ENCODE measurements around the gene SAMD11. TPM values are rescaled to one million over a fixed set of nuclear protein-coding genes. Genes with fewer than 3 reads are reported as not detected.

SAMD11 gene
- total and polyA plus RNA-seq, 2 of the 8 experiments (the other 6 are each of a cell fraction or from before 2014, with no cell fraction given), result 0.18 to 0.30 TPM

DNA sequence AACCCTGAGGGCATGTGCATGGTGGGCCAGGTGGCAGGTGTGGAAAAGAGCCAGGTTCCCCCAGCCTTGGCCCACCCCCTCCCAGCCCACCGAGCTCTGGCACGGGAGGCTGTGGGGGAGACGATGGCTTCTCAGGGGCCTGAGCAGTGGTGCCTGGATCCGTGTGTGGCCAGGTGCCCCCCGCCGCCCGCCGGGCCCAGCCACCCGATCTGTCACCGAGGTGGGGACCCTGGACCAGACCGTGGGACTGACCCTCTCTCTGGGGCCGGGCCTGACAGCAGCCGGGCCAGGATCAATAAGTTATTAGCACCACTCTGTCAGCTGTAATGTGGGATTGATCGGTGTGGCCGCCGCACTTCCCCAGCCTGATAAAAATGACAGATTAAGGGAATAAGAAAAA is 13.8 kb downstream of the SAMD11 start:
- H4K20me1 ChIP-seq (replicated peaks in 1 of 2; ENCODE audit: control insufficient read depth in 1 of 2, insufficient read depth in 2 of 2, low read length in 2 of 2), result peaks cover 10 to 28% of the 10 kb centered on the region in 2 experiments
- POLR2A ChIA-PET (ENCODE audit: partially characterized antibody), result interaction anchor here (0.9 to 9.5 kb wide), 3 partner anchors 9 to 18 kb away, joined by 3 to 65 read pairs (median 14); partner anchors contain the start of gene NOC2L

More for the DNA sequence above, 13.8 kb downstream of the SAMD11 start:
- DNase-seq (ENCODE audit: low read depth in 1 of 2, low spot score in 2 of 2) (no peak), FAIRE-seq (no peak)
- H3K4me1 ChIP-seq (replicated peaks in 1 of 4; ENCODE audit: control insufficient read depth in 3 of 4, insufficient read depth in 4 of 4, low read length in 3 of 4), result peaks cover 2 to 38% (median 25%) of the 10 kb centered on the region in 4 experiments
- no peak overlapping the region for H3K23ac ChIP-seq (ENCODE audit: insufficient read length)
- no peak overlapping the region for H4K91ac ChIP-seq (replicated peaks; ENCODE audit: insufficient read length, low read length)
- no peak overlapping the region for H2BK5ac ChIP-seq (ENCODE audit: low read depth, low read length)
- H3K56ac ChIP-seq (replicated peaks; ENCODE audit: insufficient read length, low read depth, low read length), result no peak overlapping the region
- no peaks in the 10 kb centered on the region for H3K9me3 ChIP-seq (ENCODE audit: insufficient read depth in 2 of 2, low read depth in 1 of 2, low read length in 1 of 2)
- H2BK20ac ChIP-seq (ENCODE audit: low read length), result no peak overlapping the region
- no peak overlapping the region for H4K8ac ChIP-seq (ENCODE audit: extremely low read depth, insufficient read depth, low read length)
- H3K4me2 ChIP-seq (ENCODE audit: insufficient read depth in 1 of 2, low read depth in 2 of 2, low read length in 2 of 2), result no peak overlapping the region
- CTCF ChIA-PET (ENCODE audit: partially characterized antibody), result interaction anchor here (0.8 to 5.3 kb wide), 10 partner anchors 8 to 96 kb away, joined by 3 to 45 read pairs (median 6); partner anchors contain the start of genes PERM1 and PLEKHN1
- peaks cover 77 to 86% (median 84%) of the 10 kb centered on the region in 4 experiments for H3K27me3 ChIP-seq (replicated peaks in 1 of 4; ENCODE audit: control insufficient read depth in 3 of 4, extremely low read depth in 1 of 4, insufficient read depth in 3 of 4, low read length in 3 of 4)
- H2BK120ac ChIP-seq (replicated peaks; ENCODE audit: low read depth, low read length), result no peak overlapping the region
- no peak overlapping the region for H2AK5ac ChIP-seq (ENCODE audit: low read depth, low read length)
- no peak overlapping the region for H3K18ac ChIP-seq (ENCODE audit: extremely low read depth, low read length)
- H3K4ac ChIP-seq (replicated peaks; ENCODE audit: insufficient read length, low read depth, low read length), result no peak overlapping the region
- no peaks in the 10 kb centered on the region for H3K79me2 ChIP-seq (ENCODE audit: control insufficient read depth in 1 of 2, insufficient read depth in 2 of 2, low read length in 2 of 2)
- no peak overlapping the region for H2BK15ac ChIP-seq (ENCODE audit: low read length)
- no peak overlapping the region for H3K14ac ChIP-seq (ENCODE audit: insufficient read length)
- no peak overlapping the region for H3K4me3 ChIP-seq (ENCODE audit: extremely low read depth in 1 of 4, insufficient read depth in 2 of 4, low read depth in 3 of 4, low read length in 4 of 4)
- no peak overlapping the region for H3K9ac ChIP-seq (replicated peaks in 1 of 4; ENCODE audit: extremely low read depth in 1 of 4, low read depth in 3 of 4, low read length in 3 of 4)
- TF ChIP-seq POLR2AphosphoS5 (IDR thresholded peaks at IDR 0.05; ENCODE audit: low read depth, low read length), result no peak
- no peak for TF ChIP-seq RBBP5 (IDR thresholded peaks at IDR 0.05; ENCODE audit: borderline replicate concordance, low read depth, low read length)
- TF ChIP-seq KDM4A (IDR thresholded peaks at IDR 0.05; ENCODE audit: low read depth, low read length, severe bottlenecking), result no peak
- no peak for TF ChIP-seq JUN (IDR thresholded peaks at IDR 0.05; ENCODE audit: low read depth, low read length)
- TF ChIP-seq, protein P1, sequence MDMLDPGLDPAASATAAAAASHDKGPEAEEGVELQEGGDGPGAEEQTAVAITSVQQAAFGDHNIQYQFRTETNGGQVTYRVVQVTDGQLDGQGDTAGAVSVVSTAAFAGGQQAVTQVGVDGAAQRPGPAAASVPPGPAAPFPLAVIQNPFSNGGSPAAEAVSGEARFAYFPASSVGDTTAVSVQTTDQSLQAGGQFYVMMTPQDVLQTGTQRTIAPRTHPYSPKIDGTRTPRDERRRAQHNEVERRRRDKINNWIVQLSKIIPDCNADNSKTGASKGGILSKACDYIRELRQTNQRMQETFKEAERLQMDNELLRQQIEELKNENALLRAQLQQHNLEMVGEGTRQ (IDR thresholded peaks at IDR 0.05; ENCODE audit: low read length), result no peak
- TF ChIP-seq CTBP2 (IDR thresholded peaks at IDR 0.05; ENCODE audit: borderline replicate concordance, insufficient read depth, insufficient read length, low read length), result no peak
- H4K5ac ChIP-seq (ENCODE audit: insufficient read length, low read depth, low read length), result no peak overlapping the region
- no peak overlapping the region for H3K27ac ChIP-seq (ENCODE audit: low read depth, low read length)
- H3K36me3 ChIP-seq (ENCODE audit: control insufficient read depth in 2 of 4, insufficient read depth in 4 of 4, low read length in 3 of 4), result peaks cover 0 to 4% (median 0%) of the 10 kb centered on the region in 4 experiments; a peak in 1 of 8 replicates
- no peak overlapping the region for H2AFZ ChIP-seq (ENCODE audit: low read length)
- whole genome bisulfite sequencing, 2 experiments (ENCODE audit: extremely low coverage in 1 of 2, insufficient coverage in 1 of 2, insufficient read length in 1 of 2, insufficient replicate concordance in 2 of 2, low coverage in 1 of 2, low lambda C conversion rate in 2 of 2, missing lambda C conversion rate in 1 of 2), result 89% methylated on average over 14 of the region's 16 CpGs; no CpG with 5 or more reads in 1 of the 2 experiments
- H2BK12ac ChIP-seq (ENCODE audit: low read depth, low read length), result no peak overlapping the region
- peaks cover 7% of the 10 kb centered on the region; the same call in 1 of the 2 replicates for H3K23me2 ChIP-seq (ENCODE audit: low read depth, low read length)
- H3K79me1 ChIP-seq (ENCODE audit: low read depth, low read length), result no peaks in the 10 kb centered on the region
